B cell (primary cell): ENCODE results near the gene RAE1. TPM values are rescaled to one million over a fixed set of nuclear protein-coding genes. Genes with fewer than 3 reads are reported as not detected.

ENCODE experiments used
- ATAC-seq: fragments of 200-7000 bp; cut with Tn5 transposase; one replicate; pipeline ENCODE4 v1.10.0; 2021; ENCODE audit warnings: low read depth, mild to moderate bottlenecking, moderate number of reproducible peaks, moderate library complexity
- CTCF ChIA-PET: fragments of 350-600 bp; sonication (Branson Sonifier 250); formaldehyde crosslinking; loops from one replicate; lab custom pipeline; 2021; ENCODE audit warnings: antibody characterized with exemption, inconsistent platforms; lab: Charles Lee
- POLR2A ChIA-PET: fragments of 350-600 bp; sonication (Branson Sonifier 250); formaldehyde crosslinking; loops from one replicate; lab custom pipeline; 2021; ENCODE audit warnings: antibody characterized with exemption; lab: Charles Lee
- DNase-seq: peaks from one replicate; pipeline ENCODE4 v3.0.0; 2013
- H2AFZ ChIP-seq: 2 replicates; pipeline ENCODE4 v1.6.1; 2012; ENCODE audit warnings: mild to moderate bottlenecking, low read depth, low read length; ENCODE audit not compliant: insufficient read depth, poor library complexity, severe bottlenecking
- H3K27ac ChIP-seq, 2 donors: 1 replicate in 1 of 2; 2 replicates in 1 of 2; pipeline ENCODE4 v1.5.1; 2012 to 2013; ENCODE audit warnings: low read length in 2 of 2, mild to moderate bottlenecking in 2 of 2, moderate library complexity in 1 of 2
- H3K27me3 ChIP-seq, 4 experiments: fragments of 200-600 bp in 1 of 4; sonication (generic) in 1 of 4; replicated peaks in 1 of 4; 1 replicate in 2 of 4; 2 replicates in 2 of 4; pipeline versions ENCODE4 v1.6.1 to v1.7.0; 2013 to 2016; ENCODE audit warnings: low read length in 3 of 4, mild to moderate bottlenecking in 2 of 4, mixed read lengths in 1 of 4, moderate library complexity in 1 of 4; ENCODE audit not compliant: insufficient read depth in 4 of 4, control insufficient read depth in 3 of 4; ENCODE audit errors: control extremely low read depth in 1 of 4
- H3K36me3 ChIP-seq, 2 experiments: replicated peaks in 1 of 2; 1 replicate in 1 of 2; 2 replicates in 1 of 2; pipeline versions ENCODE4 v1.6.1 to v1.7.1; 2013; ENCODE audit warnings: low read length in 1 of 2; ENCODE audit not compliant: insufficient read depth in 2 of 2, control insufficient read depth in 1 of 2; ENCODE audit errors: control extremely low read depth in 1 of 2, extremely low read depth in 1 of 2
- H3K4me1 ChIP-seq, 2 donors: fragments of 200-600 bp in 1 of 2; sonication (generic) in 1 of 2; 1 replicate in 1 of 2; 2 replicates in 1 of 2; pipeline versions ENCODE4 v1.5.1 to v1.6.1; 2013 to 2017; ENCODE audit warnings: low read length in 2 of 2; ENCODE audit not compliant: control insufficient read depth in 2 of 2, insufficient read depth in 2 of 2
- H3K4me2 ChIP-seq: replicated peaks from 2 replicates; pipeline ENCODE3; 2012; ENCODE audit warnings: mild to moderate bottlenecking, low read depth, low read length; ENCODE audit not compliant: poor library complexity, severe bottlenecking
- H3K4me3 ChIP-seq, 5 experiments: fragments of 200-600 bp in 1 of 5; sonication (generic) in 1 of 5; 1 replicate in 3 of 5; 2 replicates in 2 of 5; pipeline versions ENCODE4 v1.5.1 to v1.7.0; 2011 to 2016; ENCODE audit warnings: low read length in 4 of 5, mild to moderate bottlenecking in 4 of 5, low read depth in 2 of 5, control low read depth in 1 of 5, moderate library complexity in 1 of 5; ENCODE audit not compliant: insufficient read depth in 1 of 5; ENCODE audit errors: control extremely low read depth in 1 of 5, extremely low read depth in 1 of 5
- H3K79me2 ChIP-seq: fragments of 200-600 bp; sonication (generic); one replicate; pipeline ENCODE4 v1.6.0; 2016; ENCODE audit warnings: low read length; ENCODE audit not compliant: control insufficient read depth, insufficient read depth
- H3K9ac ChIP-seq: fragments of 200-600 bp; sonication (generic); 2 replicates; pipeline ENCODE4 v1.6.1; 2017; ENCODE audit warnings: mild to moderate bottlenecking, low read length, moderate library complexity
- H3K9me3 ChIP-seq, 3 donors: one replicate each; pipeline versions ENCODE4 v1.6.1 to v1.7.1; 2013; ENCODE audit warnings: low read length in 2 of 3; ENCODE audit not compliant: control insufficient read depth in 2 of 3, insufficient read depth in 1 of 3; ENCODE audit errors: control extremely low read depth in 1 of 3
- H4K20me1 ChIP-seq: 2 replicates; pipeline ENCODE4 v1.6.0; 2012; ENCODE audit warnings: mild to moderate bottlenecking, low read length; ENCODE audit not compliant: insufficient read depth, control insufficient read depth, poor library complexity, severe bottlenecking
- H3K27ac Mint-ChIP-seq: one replicate; pipeline ENCODE4 v1.8.0; 2021; ENCODE audit warnings: mixed read lengths
- H3K27me3 Mint-ChIP-seq: one replicate; pipeline ENCODE4 v1.8.0; 2021; ENCODE audit warnings: mixed read lengths
- H3K4me1 Mint-ChIP-seq: one replicate; pipeline ENCODE4 v1.8.0; 2021; ENCODE audit warnings: mixed read lengths
- H3K4me3 Mint-ChIP-seq: one replicate; pipeline ENCODE4 v1.8.0; 2021; ENCODE audit warnings: mixed read lengths
- H3K9me3 Mint-ChIP-seq: one replicate; pipeline ENCODE4 v1.8.0; 2022; ENCODE audit warnings: mixed read lengths; ENCODE audit not compliant: insufficient read depth
- EZH2 ChIP-seq: IDR thresholded peaks from 2 replicates; pipeline ENCODE4 v1.6.1; 2012; ENCODE audit warnings: borderline replicate concordance, low read depth, mild to moderate bottlenecking, moderate library complexity, low read length; ENCODE audit not compliant: insufficient read depth, poor library complexity, severe bottlenecking
- WGBS: methylation state at CpG from one replicate; pipeline ENCODE4 v1.1.5; 2013; ENCODE audit warnings: missing lambda C conversion rate; ENCODE audit not compliant: insufficient coverage; 5-methylcytosine and 5-hydroxymethylcytosine counted together
- intact Hi-C: fragments of 100-400 bp; cut with micrococcal nuclease; formaldehyde crosslinking; loops from one replicate; pipeline ENCODE4 v1.10.0; 2022
- polyA plus RNA-seq: library from polyadenylated mRNA; depleted of rRNA; stranded (reverse); fragments of >200 nt; gene quantifications from 2 replicates; pipeline ENCODE4 v1.2.3, GENCODE V29; 2012
- total RNA-seq, 2 donors: library from RNA; stranded (reverse); fragments of 120-200 nt in 1 of 2; gene quantifications; 1 replicate in 1 of 2; 2 replicates in 1 of 2; pipeline versions ENCODE4 v1.2.3 to v1.2.4, GENCODE V29; 2013 to 2022
- TF ChIP-seq, protein P1 (sequence below): fragments of 200-600 bp; IDR thresholded peaks from one replicate; pipeline ENCODE4 v1.8.0; 2022; ENCODE audit warnings: antibody characterized with exemption, mild to moderate bottlenecking

RAE1 gene
- total and polyA plus RNA-seq, 2 donors (not counting 1 experiment from before 2014, with no cell fraction given) = 32.6 to 33.3 TPM

DNA sequence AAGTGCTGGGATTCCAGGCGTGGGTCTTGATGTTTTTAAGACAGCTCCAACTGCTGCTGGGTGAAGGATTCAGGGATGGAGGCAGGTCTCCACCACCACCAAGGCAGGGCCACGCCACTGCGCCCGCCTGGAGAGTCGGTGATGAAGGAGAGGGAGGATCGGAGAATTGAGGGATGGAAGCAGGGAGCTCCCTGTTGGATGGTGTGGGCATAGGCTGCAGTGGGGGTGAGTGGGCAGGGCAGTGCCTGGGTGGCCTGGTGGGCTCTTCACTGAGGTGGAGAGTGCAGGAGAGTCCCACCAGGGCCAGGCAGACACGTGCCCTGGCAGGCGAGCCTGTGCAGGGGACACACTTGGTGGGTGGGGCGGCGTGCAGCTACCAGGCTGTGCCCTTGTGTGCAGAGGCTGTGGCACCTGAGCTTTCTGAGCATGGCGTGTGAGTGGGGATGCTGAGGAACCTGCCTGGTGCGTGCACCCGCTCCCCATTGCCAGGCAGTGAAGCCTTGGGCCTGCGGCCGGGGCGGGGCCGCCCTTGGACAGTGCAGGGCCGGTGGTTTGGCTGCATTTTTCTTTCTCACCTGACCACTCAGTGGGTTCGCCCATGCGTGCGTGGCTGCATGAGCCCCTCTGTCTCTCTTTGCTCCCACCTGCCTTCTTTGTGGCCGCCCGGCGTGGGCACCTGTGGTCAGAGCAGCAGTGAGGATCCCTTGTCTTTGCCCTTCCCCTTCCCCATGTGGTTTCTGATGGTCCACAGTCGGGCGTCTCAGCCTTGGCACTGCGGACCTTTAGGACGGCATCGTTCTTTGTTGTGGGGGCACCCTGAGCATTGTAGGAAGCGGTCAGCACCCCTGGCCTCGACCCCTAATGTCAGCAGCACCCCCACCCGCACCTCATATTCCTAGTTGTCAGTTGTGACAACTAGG, 51.4 kb downstream of the RAE1 start:
- WGBS = 96% methylated on average over 32 of the region's 32 CpGs
- H3K4me1 ChIP-seq = peaks cover 61 to 78% of the 10 kb centered on the region in 2 donors
- no peak overlapping the region for H2AFZ ChIP-seq
- H3K9ac ChIP-seq = no peak overlapping the region
- H3K27ac ChIP-seq = peak overlapping the region; percentile 20 to 34
- no peaks in the 10 kb centered on the region for H3K27me3 ChIP-seq
- intact Hi-C loops = no loop called here
- H4K20me1 ChIP-seq = peaks cover 85% of the 10 kb centered on the region
- ATAC-seq = no peak
- peaks cover 0 to 4% (median 0%) of the 10 kb centered on the region in 3 donors for H3K9me3 ChIP-seq
- H3K36me3 ChIP-seq = peaks cover 0 to 84% of the 10 kb centered on the region in 2 experiments
- Mint-ChIP-seq H3K27ac (peak overlapping the region; percentile 73), H3K4me1 (peaks cover 69% of the 10 kb centered on the region), H3K27me3 (no peaks in the 10 kb centered on the region), H3K9me3 (no peaks in the 10 kb centered on the region), H3K4me3 (peak overlapping the region; percentile 55)
- POLR2A ChIA-PET = interaction anchor here (0.9 to 5.1 kb wide), 6 partner anchors 10 to 73 kb away, joined by 3 to 109 read pairs (median 4); partner anchors contain the start of gene RBM38
- H3K4me2 ChIP-seq = peak overlapping the region; percentile 98
- no peak overlapping the region for H3K4me3 ChIP-seq
- peaks cover 86% of the 10 kb centered on the region for H3K79me2 ChIP-seq
- no peak for TF ChIP-seq EZH2
- TF ChIP-seq, protein P1, sequence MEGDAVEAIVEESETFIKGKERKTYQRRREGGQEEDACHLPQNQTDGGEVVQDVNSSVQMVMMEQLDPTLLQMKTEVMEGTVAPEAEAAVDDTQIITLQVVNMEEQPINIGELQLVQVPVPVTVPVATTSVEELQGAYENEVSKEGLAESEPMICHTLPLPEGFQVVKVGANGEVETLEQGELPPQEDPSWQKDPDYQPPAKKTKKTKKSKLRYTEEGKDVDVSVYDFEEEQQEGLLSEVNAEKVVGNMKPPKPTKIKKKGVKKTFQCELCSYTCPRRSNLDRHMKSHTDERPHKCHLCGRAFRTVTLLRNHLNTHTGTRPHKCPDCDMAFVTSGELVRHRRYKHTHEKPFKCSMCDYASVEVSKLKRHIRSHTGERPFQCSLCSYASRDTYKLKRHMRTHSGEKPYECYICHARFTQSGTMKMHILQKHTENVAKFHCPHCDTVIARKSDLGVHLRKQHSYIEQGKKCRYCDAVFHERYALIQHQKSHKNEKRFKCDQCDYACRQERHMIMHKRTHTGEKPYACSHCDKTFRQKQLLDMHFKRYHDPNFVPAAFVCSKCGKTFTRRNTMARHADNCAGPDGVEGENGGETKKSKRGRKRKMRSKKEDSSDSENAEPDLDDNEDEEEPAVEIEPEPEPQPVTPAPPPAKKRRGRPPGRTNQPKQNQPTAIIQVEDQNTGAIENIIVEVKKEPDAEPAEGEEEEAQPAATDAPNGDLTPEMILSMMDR = no peak
- DNase-seq = peak; percentile 41
- CTCF ChIA-PET = interaction anchor here (1.0 to 7.1 kb wide), 11 partner anchors 14 to 96 kb away, joined by 3 to 69 read pairs (median 28); no protein-coding TSS in a partner anchor
